K562 (cell line): ENCODE measurements around the gene SGK1. TPM values are rescaled to one million over a fixed set of nuclear protein-coding genes. Genes with fewer than 3 reads are reported as not detected.
A peak's percentile ranks its signal among the peaks of the same experiment; 100 is the strongest.

Source experiments
- CREB1 ChIP-seq, 2 experiments: sonication (generic) in 1 of 2; formaldehyde crosslinking in 1 of 2; IDR thresholded peaks; 2 replicates each; pipeline versions ENCODE4 v1.6.1 to v1.8.0; 2012 to 2022; ENCODE audit warnings: inconsistent platforms in 1 of 2, mild to moderate bottlenecking in 1 of 2, missing genetic modification reagents in 1 of 2, moderate library complexity in 1 of 2
- DPF2 ChIP-seq: fragments of 450-650 bp; IDR thresholded peaks from 2 replicates; pipeline ENCODE4 v1.6.1; 2016
- EHMT2 ChIP-seq: fragments of 450-650 bp; IDR thresholded peaks from 2 replicates; pipeline ENCODE4 v1.6.1; 2018; ENCODE audit warnings: antibody characterized with exemption
- HMG20A ChIP-seq: fragments of 450-650 bp; formaldehyde crosslinking; conservative IDR thresholded peaks from 2 replicates; pipeline ENCODE4 v1.4.0; 2020; ENCODE audit warnings: mild to moderate bottlenecking, mixed read lengths
- LEF1 ChIP-seq: fragments of 450-650 bp; IDR thresholded peaks from 2 replicates; pipeline ENCODE4 v1.6.1; 2016; ENCODE audit warnings: mild to moderate bottlenecking
- MEF2A ChIP-seq: IDR thresholded peaks from 2 replicates; pipeline ENCODE4 v1.6.1; 2011; ENCODE audit warnings: low read depth, mild to moderate bottlenecking, low read length, moderate library complexity; ENCODE audit not compliant: control insufficient read depth
- MTA2 ChIP-seq: fragments of 450-650 bp; IDR thresholded peaks from 2 replicates; pipeline ENCODE4 v1.6.1; 2016; ENCODE audit warnings: low read depth
- NCOA4 ChIP-seq: fragments of 450-650 bp; IDR thresholded peaks from 2 replicates; pipeline ENCODE4 v1.6.1; 2018; ENCODE audit warnings: mild to moderate bottlenecking; ENCODE audit not compliant: partially characterized antibody
- NCOR1 ChIP-seq: fragments of 450-650 bp; IDR thresholded peaks from 2 replicates; pipeline ENCODE4 v1.6.1; 2016; ENCODE audit warnings: mild to moderate bottlenecking, moderate library complexity
- TAF7 ChIP-seq: fragments of 450-650 bp; IDR thresholded peaks from 2 replicates; pipeline ENCODE4 v1.6.1; 2016; ENCODE audit warnings: missing genetic modification characterization, missing compliant biosample characterization
- TRIM28 ChIP-seq: fragments of 450-650 bp; IDR thresholded peaks from 2 replicates; pipeline ENCODE4 v1.6.1; 2017
- polyA plus RNA-seq, 8 experiments: library from polyadenylated mRNA; depleted of rRNA in 4 of 8; stranded (reverse) in 5 of 8; unstranded in 3 of 8; fragments of >200 nt; fragmentation: Nextera tagmentation in 2 of 8; fragmentation: Illumina TruSeq in 1 of 8; extraction: Ambion mirVana in 2 of 8; extraction: Trizol in 1 of 8; gene quantifications; 2 replicates each; pipeline versions ENCODE4 v1.2.1 to v1.2.3, GENCODE V29; 2011 to 2014; ENCODE audit warnings: inconsistent platforms in 1 of 8, missing spikeins in 1 of 8
- total RNA-seq, 7 experiments: library from RNA; depleted of rRNA in 6 of 7; stranded (reverse); fragments of >200 nt in 6 of 7; fragmentation: Illumina TruSeq in 2 of 7; extraction: Trizol in 2 of 7; gene quantifications; 2 replicates each; pipeline versions ENCODE4 v1.2.1 to v1.2.3, GENCODE V29; 2011 to 2021; ENCODE audit warnings: low replicate concordance in 1 of 7
- TF ChIP-seq, protein P1 (sequence below): fragments of 450-650 bp; IDR thresholded peaks from 2 replicates; pipeline ENCODE4 v1.6.1; 2017; ENCODE audit warnings: antibody characterized with exemption, mild to moderate bottlenecking
- TF ChIP-seq, protein P2 (sequence below), 2 experiments: fragments of 450-650 bp in 1 of 2; sonication (generic) in 1 of 2; formaldehyde crosslinking in 1 of 2; IDR thresholded peaks; 2 replicates each; pipeline versions ENCODE4 v1.7.1 to v1.9.0; 2016 to 2022; ENCODE audit warnings: inconsistent platforms in 1 of 2, mild to moderate bottlenecking in 1 of 2, missing genetic modification reagents in 1 of 2
- TF ChIP-seq, protein P3 (sequence below): sonication (generic); IDR thresholded peaks from 2 replicates; pipeline ENCODE4 v1.6.1; 2016

Gene SGK1
- total and polyA plus RNA-seq, 9 of the 15 experiments (the other 6 are each of a cell fraction or from before 2014, with no cell fraction given) = 3.5 to 7.2 (median 3.9) TPM

DNA sequence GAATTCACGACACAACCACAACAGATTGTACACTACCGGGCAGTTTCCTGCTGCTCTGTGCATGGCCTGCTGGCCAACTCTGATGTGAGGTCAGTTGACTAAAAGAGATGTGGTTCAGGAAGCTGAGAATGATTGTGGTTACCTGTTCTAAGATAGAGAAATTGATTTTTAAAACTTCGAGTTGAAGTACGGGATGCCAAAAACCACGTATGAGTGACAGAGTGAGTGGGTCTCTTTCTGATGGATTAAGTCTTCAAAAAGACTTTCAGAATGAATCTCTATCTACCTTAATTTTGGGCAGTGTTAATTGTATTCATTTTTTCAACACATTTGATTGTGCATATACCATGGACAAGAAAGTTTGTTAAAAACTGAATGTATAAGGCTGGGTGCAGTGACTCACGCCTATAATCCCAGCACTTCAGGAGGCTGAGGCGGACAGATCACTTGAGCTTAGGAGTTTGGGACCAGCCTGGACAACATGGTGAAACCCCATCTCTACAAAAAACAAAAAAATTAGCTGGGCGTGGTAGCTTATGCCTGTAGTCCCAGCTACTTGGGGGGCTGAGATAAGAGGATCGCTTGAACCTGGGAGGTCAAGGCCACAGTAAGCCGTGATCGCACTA lies 121.2 kb downstream of the SGK1 start (continued):
- TF ChIP-seq, protein P1, sequence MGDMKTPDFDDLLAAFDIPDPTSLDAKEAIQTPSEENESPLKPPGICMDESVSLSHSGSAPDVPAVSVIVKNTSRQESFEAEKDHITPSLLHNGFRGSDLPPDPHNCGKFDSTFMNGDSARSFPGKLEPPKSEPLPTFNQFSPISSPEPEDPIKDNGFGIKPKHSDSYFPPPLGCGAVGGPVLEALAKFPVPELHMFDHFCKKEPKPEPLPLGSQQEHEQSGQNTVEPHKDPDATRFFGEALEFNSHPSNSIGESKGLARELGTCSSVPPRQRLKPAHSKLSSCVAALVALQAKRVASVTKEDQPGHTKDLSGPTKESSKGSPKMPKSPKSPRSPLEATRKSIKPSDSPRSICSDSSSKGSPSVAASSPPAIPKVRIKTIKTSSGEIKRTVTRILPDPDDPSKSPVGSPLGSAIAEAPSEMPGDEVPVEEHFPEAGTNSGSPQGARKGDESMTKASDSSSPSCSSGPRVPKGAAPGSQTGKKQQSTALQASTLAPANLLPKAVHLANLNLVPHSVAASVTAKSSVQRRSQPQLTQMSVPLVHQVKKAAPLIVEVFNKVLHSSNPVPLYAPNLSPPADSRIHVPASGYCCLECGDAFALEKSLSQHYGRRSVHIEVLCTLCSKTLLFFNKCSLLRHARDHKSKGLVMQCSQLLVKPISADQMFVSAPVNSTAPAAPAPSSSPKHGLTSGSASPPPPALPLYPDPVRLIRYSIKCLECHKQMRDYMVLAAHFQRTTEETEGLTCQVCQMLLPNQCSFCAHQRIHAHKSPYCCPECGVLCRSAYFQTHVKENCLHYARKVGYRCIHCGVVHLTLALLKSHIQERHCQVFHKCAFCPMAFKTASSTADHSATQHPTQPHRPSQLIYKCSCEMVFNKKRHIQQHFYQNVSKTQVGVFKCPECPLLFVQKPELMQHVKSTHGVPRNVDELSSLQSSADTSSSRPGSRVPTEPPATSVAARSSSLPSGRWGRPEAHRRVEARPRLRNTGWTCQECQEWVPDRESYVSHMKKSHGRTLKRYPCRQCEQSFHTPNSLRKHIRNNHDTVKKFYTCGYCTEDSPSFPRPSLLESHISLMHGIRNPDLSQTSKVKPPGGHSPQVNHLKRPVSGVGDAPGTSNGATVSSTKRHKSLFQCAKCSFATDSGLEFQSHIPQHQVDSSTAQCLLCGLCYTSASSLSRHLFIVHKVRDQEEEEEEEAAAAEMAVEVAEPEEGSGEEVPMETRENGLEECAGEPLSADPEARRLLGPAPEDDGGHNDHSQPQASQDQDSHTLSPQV = peak; percentile 80; the same call in 1 of the 2 replicates
- TF ChIP-seq CREB1 (IDR thresholded peaks at IDR 0.05) (0 out of 2 replicates have a peak, but pooled peaks have one; percentile 11), CREB1 (CRISPR knock-in tag; IDR thresholded peaks at IDR 0.05) (no peak), MTA2 (no peak), MEF2A (no peak), DPF2 (peak; percentile 76), TRIM28 (no peak), LEF1 (0 out of 2 replicates have a peak, but pooled peaks have one; percentile 21), NCOR1 (peak; percentile 63), TAF7 (tag) (no peak), EHMT2 (peak; percentile 23; the same call in 1 of the 2 replicates), HMG20A (0 out of 2 replicates have a peak, but pooled peaks have one; percentile 9), NCOA4 (no peak)
- TF ChIP-seq, protein P2, sequence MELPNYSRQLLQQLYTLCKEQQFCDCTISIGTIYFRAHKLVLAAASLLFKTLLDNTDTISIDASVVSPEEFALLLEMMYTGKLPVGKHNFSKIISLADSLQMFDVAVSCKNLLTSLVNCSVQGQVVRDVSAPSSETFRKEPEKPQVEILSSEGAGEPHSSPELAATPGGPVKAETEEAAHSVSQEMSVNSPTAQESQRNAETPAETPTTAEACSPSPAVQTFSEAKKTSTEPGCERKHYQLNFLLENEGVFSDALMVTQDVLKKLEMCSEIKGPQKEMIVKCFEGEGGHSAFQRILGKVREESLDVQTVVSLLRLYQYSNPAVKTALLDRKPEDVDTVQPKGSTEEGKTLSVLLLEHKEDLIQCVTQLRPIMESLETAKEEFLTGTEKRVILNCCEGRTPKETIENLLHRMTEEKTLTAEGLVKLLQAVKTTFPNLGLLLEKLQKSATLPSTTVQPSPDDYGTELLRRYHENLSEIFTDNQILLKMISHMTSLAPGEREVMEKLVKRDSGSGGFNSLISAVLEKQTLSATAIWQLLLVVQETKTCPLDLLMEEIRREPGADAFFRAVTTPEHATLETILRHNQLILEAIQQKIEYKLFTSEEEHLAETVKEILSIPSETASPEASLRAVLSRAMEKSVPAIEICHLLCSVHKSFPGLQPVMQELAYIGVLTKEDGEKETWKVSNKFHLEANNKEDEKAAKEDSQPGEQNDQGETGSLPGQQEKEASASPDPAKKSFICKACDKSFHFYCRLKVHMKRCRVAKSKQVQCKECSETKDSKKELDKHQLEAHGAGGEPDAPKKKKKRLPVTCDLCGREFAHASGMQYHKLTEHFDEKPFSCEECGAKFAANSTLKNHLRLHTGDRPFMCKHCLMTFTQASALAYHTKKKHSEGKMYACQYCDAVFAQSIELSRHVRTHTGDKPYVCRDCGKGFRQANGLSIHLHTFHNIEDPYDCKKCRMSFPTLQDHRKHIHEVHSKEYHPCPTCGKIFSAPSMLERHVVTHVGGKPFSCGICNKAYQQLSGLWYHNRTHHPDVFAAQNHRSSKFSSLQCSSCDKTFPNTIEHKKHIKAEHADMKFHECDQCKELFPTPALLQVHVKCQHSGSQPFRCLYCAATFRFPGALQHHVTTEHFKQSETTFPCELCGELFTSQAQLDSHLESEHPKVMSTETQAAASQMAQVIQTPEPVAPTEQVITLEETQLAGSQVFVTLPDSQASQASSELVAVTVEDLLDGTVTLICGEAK (IDR thresholded peaks at IDR 0.05) = peak; percentile 81
- TF ChIP-seq, protein P2 (CRISPR knock-in tag; IDR thresholded peaks at IDR 0.05) = no peak
- TF ChIP-seq, protein P3, sequence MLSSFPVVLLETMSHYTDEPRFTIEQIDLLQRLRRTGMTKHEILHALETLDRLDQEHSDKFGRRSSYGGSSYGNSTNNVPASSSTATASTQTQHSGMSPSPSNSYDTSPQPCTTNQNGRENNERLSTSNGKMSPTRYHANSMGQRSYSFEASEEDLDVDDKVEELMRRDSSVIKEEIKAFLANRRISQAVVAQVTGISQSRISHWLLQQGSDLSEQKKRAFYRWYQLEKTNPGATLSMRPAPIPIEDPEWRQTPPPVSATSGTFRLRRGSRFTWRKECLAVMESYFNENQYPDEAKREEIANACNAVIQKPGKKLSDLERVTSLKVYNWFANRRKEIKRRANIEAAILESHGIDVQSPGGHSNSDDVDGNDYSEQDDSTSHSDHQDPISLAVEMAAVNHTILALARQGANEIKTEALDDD = peak; percentile 58
